Measurements from ENCODE around the gene PITPNC1. TPM values are rescaled to one million over a fixed set of nuclear protein-coding genes. Genes with fewer than 3 reads are reported as not detected.

The PITPNC1 gene
- total RNA-seq, 1 experiment from 2014 or later: 37.5 TPM

GRCh38 chr17:67566656-67567055 lies 189.6 kb downstream of the PITPNC1 start:
- H2AK5ac ChIP-seq (ENCODE audit: insufficient read length, low read length): no peak overlapping the region
- H3K9ac ChIP-seq (ENCODE audit: extremely low read depth, insufficient read length, low read length): no peak overlapping the region
- no peak overlapping the region for H4K91ac ChIP-seq (ENCODE audit: insufficient read length, low read depth, low read length)
- H3K4me2 ChIP-seq (ENCODE audit: insufficient read depth, insufficient read length, low read length): no peak overlapping the region
- H2BK20ac ChIP-seq (ENCODE audit: low read depth, low read length, poor library complexity, severe bottlenecking): no peak overlapping the region
- no peak overlapping the region for H4K8ac ChIP-seq (replicated peaks; ENCODE audit: insufficient read length, low read depth, low read length)
- H3K27ac ChIP-seq (ENCODE audit: insufficient read length, low read depth, low read length): no peak overlapping the region
- peaks cover 0 to 9% of the 10 kb centered on the region in 2 experiments; a peak in 2 of 4 replicates for H3K4me1 Mint-ChIP-seq
- H3K27me3 ChIP-seq (ENCODE audit: insufficient read depth, low read length): no peaks in the 10 kb centered on the region
- no peaks in the 10 kb centered on the region; the same call in 1 of the 2 replicates for H3K4me1 ChIP-seq (ENCODE audit: insufficient read depth, low read length)
- H3K18ac ChIP-seq (ENCODE audit: insufficient read length, low read depth, low read length): no peak overlapping the region
- H2BK12ac ChIP-seq (ENCODE audit: insufficient read length, low read depth, low read length): no peak overlapping the region
- no peak for TF ChIP-seq CTCF (conservative IDR thresholded peaks at IDR 0.05)
- WGBS (ENCODE audit: extremely low coverage, insufficient read length, low lambda C conversion rate): no CpG with 5 or more reads among the region's 3 CpGs
- no peak overlapping the region for H2BK120ac ChIP-seq (ENCODE audit: low read depth, low read length, poor library complexity, severe bottlenecking)
- no peaks in the 10 kb centered on the region for H4K20me1 ChIP-seq (ENCODE audit: control insufficient read depth, insufficient read depth, insufficient read length)
- H3T11ph ChIP-seq (ENCODE audit: low read length): no peak overlapping the region
- H3K79me2 ChIP-seq (ENCODE audit: insufficient read depth, low read length): no peaks in the 10 kb centered on the region
- H2AFZ ChIP-seq (ENCODE audit: low read length): no peak overlapping the region
- H3K4me3 Mint-ChIP-seq: no peak overlapping the region
- no peak overlapping the region for H3K4ac ChIP-seq (ENCODE audit: low read depth, low read length)
- H4K5ac ChIP-seq (ENCODE audit: insufficient read length, low read depth, low read length): no peak overlapping the region
- no peak overlapping the region for H2BK5ac ChIP-seq (ENCODE audit: insufficient read length, low read length)
- DNase-seq: peak; percentile 17
- H3K9me3 ChIP-seq (ENCODE audit: control insufficient read depth, low read depth, low read length): no peaks in the 10 kb centered on the region
- peaks cover 0 to 2% of the 10 kb centered on the region in 2 experiments; a peak in 1 of 5 replicates for H3K9me3 Mint-ChIP-seq
- no peaks in the 10 kb centered on the region for H3K23me2 ChIP-seq (ENCODE audit: insufficient read length, low read depth, low read length, poor library complexity, severe bottlenecking)
- H3K23ac ChIP-seq (ENCODE audit: insufficient read length, low read depth, low read length): no peak overlapping the region
- no peak overlapping the region for H2BK15ac ChIP-seq (ENCODE audit: low read depth, low read length)
- no peak overlapping the region for H3K27ac Mint-ChIP-seq
- H3K27me3 Mint-ChIP-seq (ENCODE audit: low read depth): no peaks in the 10 kb centered on the region
- no peak overlapping the region for H3K14ac ChIP-seq (ENCODE audit: insufficient read depth, low read length)
- no peak overlapping the region for H3K56ac ChIP-seq (ENCODE audit: insufficient read length, low read depth, low read length)
- H3K36me3 Mint-ChIP-seq (ENCODE audit: insufficient read depth in 1 of 3, low read depth in 3 of 3): peaks cover 0 to 38% (median 6%) of the 10 kb centered on the region in 3 experiments; a peak in 4 of 7 replicates
- no peaks in the 10 kb centered on the region for H3K79me1 ChIP-seq (ENCODE audit: insufficient read depth, low read depth, low read length, poor library complexity, severe bottlenecking)

Measured in H9 (cell line).